Caco-2 (cell line): ENCODE results near the gene GABBR1. TPM values are rescaled to one million over a fixed set of nuclear protein-coding genes. Genes with fewer than 3 reads are reported as not detected.

Source experiments
- BruUV-seq: library from RNA; stranded (reverse); fragments of 400-500 nt; replicated peaks from 2 replicates; lab custom pipeline; 2021; lab: Mats Ljungman, UMichigan
- CTCF ChIA-PET: fragments of 300-600 bp; sonication (Branson Sonifier 250); formaldehyde crosslinking; loops from one replicate; lab custom pipeline; 2022; ENCODE audit warnings: antibody characterized with exemption; lab: Charles Lee
- POLR2A ChIA-PET: fragments of 300-600 bp; sonication (Branson Sonifier 250); formaldehyde crosslinking; loops from one replicate; lab custom pipeline; 2022; ENCODE audit warnings: antibody characterized with exemption; lab: Charles Lee
- DNase-seq, 2 experiments: peaks; one replicate each; pipeline versions ENCODE4 v3.0.0 to v3.0.0-alpha.2; 2020 to 2022
- H3K27me3 ChIP-seq: replicated peaks from 2 replicates; pipeline ENCODE4 v1.6.0; 2011; ENCODE audit warnings: low read length; ENCODE audit not compliant: control insufficient read depth, insufficient read depth
- H3K36me3 ChIP-seq: 2 replicates; pipeline ENCODE4 v1.5.1; 2011; ENCODE audit warnings: low read length; ENCODE audit not compliant: control insufficient read depth, insufficient read depth
- H3K4me1 ChIP-seq: fragments of 250-450 bp; sonication (Bioruptor Pico); 2 replicates; pipeline ENCODE4 v1.5.1; 2020; ENCODE audit warnings: mild to moderate bottlenecking
- H3K4me3 ChIP-seq: 2 replicates; pipeline ENCODE4 v1.5.1; 2011; ENCODE audit warnings: low read depth, mild to moderate bottlenecking, control low read depth, low read length
- H3K9me3 ChIP-seq: fragments of 250-450 bp; sonication (Bioruptor Pico); 2 replicates; pipeline ENCODE4 v1.5.1; 2020; ENCODE audit warnings: mild to moderate bottlenecking, moderate library complexity
- H3K27ac Mint-ChIP-seq: one replicate; pipeline ENCODE4 v1.8.0; 2022; ENCODE audit warnings: mixed read lengths; ENCODE audit not compliant: unreplicated experiment
- H3K27me3 Mint-ChIP-seq: one replicate; pipeline ENCODE4 v1.8.0; 2022; ENCODE audit warnings: mixed read lengths; ENCODE audit not compliant: insufficient read depth, unreplicated experiment
- H3K36me3 Mint-ChIP-seq: one replicate; pipeline ENCODE4 v1.8.0; 2022; ENCODE audit warnings: mild to moderate bottlenecking, mixed read lengths; ENCODE audit not compliant: insufficient read depth, unreplicated experiment
- H3K4me1 Mint-ChIP-seq: one replicate; pipeline ENCODE4 v1.8.0; 2022; ENCODE audit warnings: low read depth, mixed read lengths; ENCODE audit not compliant: unreplicated experiment
- H3K4me3 Mint-ChIP-seq: one replicate; pipeline ENCODE4 v1.8.0; 2022; ENCODE audit warnings: mild to moderate bottlenecking, moderate library complexity, mixed read lengths; ENCODE audit not compliant: unreplicated experiment
- H3K9me3 Mint-ChIP-seq: one replicate; pipeline ENCODE4 v1.8.0; 2022; ENCODE audit warnings: mixed read lengths; ENCODE audit not compliant: unreplicated experiment
- intact Hi-C: fragments of 100-400 bp; cut with micrococcal nuclease; formaldehyde crosslinking; loops from one replicate; pipeline ENCODE4 v1.10.0; 2022; ENCODE audit not compliant: unreplicated experiment
- total RNA-seq: library from RNA; stranded (reverse); gene quantifications from 2 replicates; pipeline ENCODE4 v1.2.3, GENCODE V29; 2022
- TF ChIP-seq, protein P1 (sequence below), 2 experiments: fragments of 200-600 bp in 1 of 2; IDR thresholded peaks; 1 replicate in 1 of 2; 2 replicates in 1 of 2; pipeline versions ENCODE4 v1.5.1 to v1.8.0; 2011 to 2022; ENCODE audit warnings: antibody characterized with exemption in 1 of 2, control low read depth in 1 of 2, inconsistent platforms in 1 of 2, low read depth in 1 of 2, low read length in 1 of 2, mild to moderate bottlenecking in 1 of 2, moderate library complexity in 1 of 2; ENCODE audit not compliant: insufficient read depth in 1 of 2, severe bottlenecking in 1 of 2, unreplicated experiment in 1 of 2

The GABBR1 gene
- total RNA-seq, 1 experiment from 2014 or later: 3.3 TPM

DNA sequence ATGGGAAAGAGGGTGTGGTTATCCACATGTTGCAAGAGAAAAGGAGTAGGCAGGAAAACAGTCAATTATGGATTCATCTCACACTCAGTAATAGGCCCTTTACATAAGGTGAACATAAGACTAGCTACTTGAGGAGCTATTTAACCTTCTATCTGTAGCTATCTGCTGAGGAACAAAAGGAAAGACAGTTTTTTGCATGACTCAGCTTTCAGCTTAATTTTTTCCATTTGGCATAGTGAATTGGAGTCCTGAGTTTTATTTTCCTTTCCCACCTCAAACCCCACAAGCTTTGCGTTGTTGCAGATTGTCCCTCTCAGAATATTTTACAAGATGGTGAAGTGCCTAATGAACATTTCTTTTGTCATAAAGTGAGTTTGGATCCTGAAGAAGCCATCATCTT is 105.9 kb downstream of the GABBR1 start:
- Histone ChIP-seq H3K9me3 (peaks cover 4% of the 10 kb centered on the region; the same call in 1 of the 2 replicates), H3K4me1 (no peaks in the 10 kb centered on the region), H3K36me3 (no peaks in the 10 kb centered on the region), H3K4me3 (no peak overlapping the region), H3K27me3 (no peaks in the 10 kb centered on the region)
- intact Hi-C loops: no loop called here
- no peak for DNase-seq
- H3K9me3 Mint-ChIP-seq: peaks cover 10% of the 10 kb centered on the region
- CTCF ChIA-PET: no interaction called here
- TF ChIP-seq, protein P1, sequence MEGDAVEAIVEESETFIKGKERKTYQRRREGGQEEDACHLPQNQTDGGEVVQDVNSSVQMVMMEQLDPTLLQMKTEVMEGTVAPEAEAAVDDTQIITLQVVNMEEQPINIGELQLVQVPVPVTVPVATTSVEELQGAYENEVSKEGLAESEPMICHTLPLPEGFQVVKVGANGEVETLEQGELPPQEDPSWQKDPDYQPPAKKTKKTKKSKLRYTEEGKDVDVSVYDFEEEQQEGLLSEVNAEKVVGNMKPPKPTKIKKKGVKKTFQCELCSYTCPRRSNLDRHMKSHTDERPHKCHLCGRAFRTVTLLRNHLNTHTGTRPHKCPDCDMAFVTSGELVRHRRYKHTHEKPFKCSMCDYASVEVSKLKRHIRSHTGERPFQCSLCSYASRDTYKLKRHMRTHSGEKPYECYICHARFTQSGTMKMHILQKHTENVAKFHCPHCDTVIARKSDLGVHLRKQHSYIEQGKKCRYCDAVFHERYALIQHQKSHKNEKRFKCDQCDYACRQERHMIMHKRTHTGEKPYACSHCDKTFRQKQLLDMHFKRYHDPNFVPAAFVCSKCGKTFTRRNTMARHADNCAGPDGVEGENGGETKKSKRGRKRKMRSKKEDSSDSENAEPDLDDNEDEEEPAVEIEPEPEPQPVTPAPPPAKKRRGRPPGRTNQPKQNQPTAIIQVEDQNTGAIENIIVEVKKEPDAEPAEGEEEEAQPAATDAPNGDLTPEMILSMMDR (IDR thresholded peaks at IDR 0.05; ENCODE audit: insufficient read depth in 1 of 2, low read depth in 1 of 2, low read length in 1 of 2, severe bottlenecking in 1 of 2, unreplicated experiment in 1 of 2): no peak
- no peaks in the 10 kb centered on the region for H3K36me3 Mint-ChIP-seq
- H3K27ac Mint-ChIP-seq: no peak overlapping the region
- POLR2A ChIA-PET: no interaction called here
- no peak overlapping the region for H3K4me3 Mint-ChIP-seq
- no TSS peak for BruUV-seq
- peaks cover 5% of the 10 kb centered on the region for H3K27me3 Mint-ChIP-seq
- no peaks in the 10 kb centered on the region for H3K4me1 Mint-ChIP-seq

DNA sequence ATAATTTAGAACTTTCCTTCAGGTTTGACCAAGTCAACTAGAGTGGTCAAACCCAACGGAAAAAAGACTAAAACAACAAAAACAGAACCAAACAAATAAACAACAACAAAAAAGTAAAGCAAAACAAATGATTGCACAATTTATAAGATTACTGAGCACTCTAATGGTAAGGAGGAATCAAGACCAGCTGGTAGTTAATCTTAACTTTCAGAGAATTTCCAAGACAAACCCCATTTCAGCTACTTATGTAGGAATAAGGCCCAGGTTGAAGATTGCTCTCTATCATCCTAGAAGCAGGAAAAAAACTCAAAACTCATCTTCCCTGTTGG is 107.7 kb downstream of the GABBR1 start:
- Mint-ChIP-seq H3K27me3 (peaks cover 5% of the 10 kb centered on the region), H3K27ac (no peak overlapping the region), H3K9me3 (peaks cover 10% of the 10 kb centered on the region), H3K36me3 (no peaks in the 10 kb centered on the region), H3K4me1 (no peaks in the 10 kb centered on the region), H3K4me3 (no peak overlapping the region)
- intact Hi-C loops: no loop called here
- ChIA-PET CTCF (no interaction called here), POLR2A (no interaction called here)
- Histone ChIP-seq H3K27me3 (no peaks in the 10 kb centered on the region), H3K9me3 (peaks cover 4% of the 10 kb centered on the region; the same call in 1 of the 2 replicates), H3K36me3 (no peaks in the 10 kb centered on the region), H3K4me3 (no peak overlapping the region), H3K4me1 (no peaks in the 10 kb centered on the region)
- no peak for DNase-seq
- TF ChIP-seq, protein P1 (IDR thresholded peaks at IDR 0.05; ENCODE audit: insufficient read depth in 1 of 2, low read depth in 1 of 2, low read length in 1 of 2, severe bottlenecking in 1 of 2, unreplicated experiment in 1 of 2): no peak
- no TSS peak for BruUV-seq

DNA sequence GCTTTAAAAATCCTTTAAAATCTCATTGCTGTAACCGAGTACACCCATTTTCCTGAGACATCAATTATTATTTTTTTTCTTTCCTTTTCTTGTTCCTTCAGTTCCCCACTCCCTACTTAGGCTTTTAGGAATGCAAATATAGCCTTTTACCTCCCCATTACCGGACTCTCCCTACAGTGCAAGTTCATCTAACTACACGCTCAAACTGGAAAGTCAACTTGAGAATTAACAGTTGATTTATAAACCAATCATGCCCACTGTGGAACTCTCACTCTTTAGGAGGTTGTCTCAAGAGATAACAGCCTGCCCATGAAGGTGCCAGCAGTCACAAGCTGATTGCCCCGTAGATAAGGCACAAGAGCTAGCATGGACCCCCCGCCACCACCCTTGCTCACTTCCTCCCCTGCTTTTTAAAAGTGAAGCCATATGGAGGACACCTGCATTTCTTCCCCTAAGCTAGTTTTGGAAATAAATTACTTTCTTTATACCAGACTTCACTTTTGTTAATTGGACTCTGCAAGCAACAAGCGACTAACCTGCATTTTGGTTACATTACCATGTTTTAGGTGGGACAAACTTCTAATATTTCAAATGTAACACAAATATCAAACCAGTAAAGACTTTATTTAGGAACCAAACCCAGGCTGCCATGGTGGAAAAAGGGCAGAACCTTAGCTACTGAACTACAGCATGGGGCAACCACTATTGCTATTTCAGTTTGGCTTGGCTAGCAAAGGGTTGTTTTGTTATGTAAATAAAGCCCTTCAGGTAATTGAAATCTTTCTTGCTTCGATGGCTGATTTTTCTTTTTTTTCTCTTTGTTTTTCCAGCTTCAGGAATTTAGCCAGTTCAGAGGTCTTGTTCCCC is 108.3 kb downstream of the GABBR1 start:
- no peak for DNase-seq
- H3K4me3 Mint-ChIP-seq: no peak overlapping the region

More for the DNA sequence above, 108.3 kb downstream of the GABBR1 start:
- no TSS peak for BruUV-seq
- ChIA-PET POLR2A (no interaction called here), CTCF (no interaction called here)
- TF ChIP-seq, protein P1 (IDR thresholded peaks at IDR 0.05; ENCODE audit: insufficient read depth in 1 of 2, low read depth in 1 of 2, low read length in 1 of 2, severe bottlenecking in 1 of 2, unreplicated experiment in 1 of 2): no peak
- Histone ChIP-seq H3K9me3 (peaks cover 4% of the 10 kb centered on the region; the same call in 1 of the 2 replicates), H3K27me3 (no peaks in the 10 kb centered on the region), H3K36me3 (no peaks in the 10 kb centered on the region), H3K4me1 (no peaks in the 10 kb centered on the region), H3K4me3 (no peak overlapping the region)
- Mint-ChIP-seq H3K4me1 (no peaks in the 10 kb centered on the region), H3K27me3 (peaks cover 5% of the 10 kb centered on the region), H3K27ac (no peak overlapping the region), H3K36me3 (no peaks in the 10 kb centered on the region), H3K9me3 (peaks cover 10% of the 10 kb centered on the region)
- intact Hi-C loops: no loop called here
